Endothelial cell of umbilical vein (primary cell): ENCODE measurements around the gene C1QB. TPM values are rescaled to one million over a fixed set of nuclear protein-coding genes. Genes with fewer than 3 reads are reported as not detected.

ENCODE experiments used
- BruUV-seq: library from RNA; stranded (reverse); fragments of 400-500 nt; replicated peaks from 2 replicates; lab custom pipeline; 2021; lab: Mats Ljungman, UMichigan
- CTCF ChIA-PET: fragments of 300-600, 350-600 bp; sonication (Branson Sonifier 250); formaldehyde crosslinking; loops from one replicate; lab custom pipeline; 2021; ENCODE audit warnings: antibody characterized with exemption, inconsistent platforms; lab: Charles Lee
- POLR2A ChIA-PET: fragments of 300-600, 350-600 bp; sonication (Branson Sonifier 250); formaldehyde crosslinking; loops from one replicate; lab custom pipeline; 2021; ENCODE audit warnings: antibody characterized with exemption, inconsistent platforms; lab: Charles Lee
- DNase-seq: peaks from one replicate; pipeline ENCODE4 v3.0.0-alpha.2; 2011; ENCODE audit warnings: low read depth, low spot score
- FAIRE-seq: peaks from 2 replicates; lab custom pipeline; 2011; peaks lifted over from hg19 to GRCh38; lab: Jason Lieb, UNC
- H2AFZ ChIP-seq: 2 replicates; pipeline ENCODE4 v1.6.0; 2012; ENCODE audit warnings: low read depth, low read length, control low read depth, inconsistent platforms
- H3K27ac ChIP-seq: 2 replicates; pipeline ENCODE4 v1.5.1; 2011; ENCODE audit warnings: low read depth, mild to moderate bottlenecking, control low read depth, low read length, moderate library complexity; ENCODE audit not compliant: insufficient read depth
- H3K27me3 ChIP-seq, 2 experiments: 2 replicates each; pipeline versions ENCODE4 v1.6.0 to v1.6.1; 2011; ENCODE audit warnings: low read length in 2 of 2, mixed read lengths in 1 of 2; ENCODE audit not compliant: control insufficient read depth in 2 of 2, insufficient read depth in 2 of 2
- H3K36me3 ChIP-seq, 2 experiments: 2 replicates in 1 of 2; 3 replicates in 1 of 2; pipeline ENCODE4 v1.5.1; 2011; ENCODE audit warnings: low read length in 2 of 2, mild to moderate bottlenecking in 1 of 2, moderate library complexity in 1 of 2; ENCODE audit not compliant: control insufficient read depth in 2 of 2, insufficient read depth in 2 of 2; ENCODE audit errors: extremely low read depth in 1 of 2
- H3K4me1 ChIP-seq: 3 replicates; pipeline ENCODE4 v1.5.1; 2011; ENCODE audit warnings: mild to moderate bottlenecking, low read length; ENCODE audit not compliant: control insufficient read depth, insufficient read depth; ENCODE audit errors: extremely low read depth
- H3K4me2 ChIP-seq: 2 replicates; pipeline ENCODE4 v1.6.1; 2011; ENCODE audit warnings: low read length, control low read depth, mixed read lengths; ENCODE audit not compliant: insufficient read depth
- H3K4me3 ChIP-seq, 3 experiments: fragments of 200-600 bp in 1 of 3; sonication (generic), shearing (Covaris generic) in 1 of 3; replicated peaks in 1 of 3; 2 replicates each; pipeline ENCODE4 v1.5.1; 2011 to 2016; ENCODE audit warnings: control low read depth in 3 of 3, low read length in 3 of 3, mild to moderate bottlenecking in 2 of 3, inconsistent platforms in 1 of 3, low read depth in 1 of 3, moderate library complexity in 1 of 3; ENCODE audit not compliant: insufficient read depth in 1 of 3
- H3K79me2 ChIP-seq: 2 replicates; pipeline ENCODE4 v1.6.0; 2012; ENCODE audit warnings: low read length, inconsistent platforms; ENCODE audit not compliant: control insufficient read depth, insufficient read depth
- H3K9ac ChIP-seq: replicated peaks from 2 replicates; pipeline ENCODE3; 2011; ENCODE audit warnings: low read length, control low read depth; ENCODE audit not compliant: insufficient read depth; ENCODE audit errors: extremely low read depth
- H3K9me1 ChIP-seq: replicated peaks from 3 replicates; pipeline ENCODE4 v1.6.0; 2011; ENCODE audit warnings: mild to moderate bottlenecking, low read length; ENCODE audit not compliant: control insufficient read depth, insufficient read depth; ENCODE audit errors: extremely low read depth
- H3K9me3 ChIP-seq: replicated peaks from 2 replicates; pipeline ENCODE4 v1.5.1; 2012; ENCODE audit warnings: low read length, inconsistent platforms; ENCODE audit not compliant: control insufficient read depth, insufficient read depth
- H4K20me1 ChIP-seq: replicated peaks from 2 replicates; pipeline ENCODE3; 2011; ENCODE audit warnings: mild to moderate bottlenecking, low read length; ENCODE audit not compliant: control insufficient read depth, insufficient read depth; ENCODE audit errors: extremely low read depth
- EZH2 ChIP-seq: IDR thresholded peaks from 2 replicates; pipeline ENCODE4 v1.6.1; 2012; ENCODE audit warnings: borderline replicate concordance, low read depth, mild to moderate bottlenecking, moderate library complexity, low read length, inconsistent platforms; ENCODE audit not compliant: severe bottlenecking
- FOS ChIP-seq: IDR thresholded peaks from 2 replicates; pipeline ENCODE4 v1.6.1; 2011; ENCODE audit warnings: mild to moderate bottlenecking, low read length, moderate library complexity, borderline replicate concordance; ENCODE audit not compliant: insufficient read depth
- GATA2 ChIP-seq: IDR thresholded peaks from 2 replicates; pipeline ENCODE4 v1.7.0; 2011; ENCODE audit warnings: low read depth, mild to moderate bottlenecking, moderate library complexity, mixed read lengths, low read length; ENCODE audit not compliant: insufficient read length, insufficient read depth
- JUN ChIP-seq: IDR thresholded peaks from 2 replicates; pipeline ENCODE4 v1.6.1; 2011; ENCODE audit warnings: borderline replicate concordance, low read depth; ENCODE audit not compliant: insufficient read length, insufficient read depth
- MAX ChIP-seq: IDR thresholded peaks from 2 replicates; pipeline ENCODE4 v1.6.1; 2011; ENCODE audit not compliant: insufficient read depth, insufficient read length
- MYC ChIP-seq: IDR thresholded peaks from one replicate; pipeline ENCODE4 v1.6.1; 2011; ENCODE audit warnings: mild to moderate bottlenecking, low read depth, low read length
- POLR2A ChIP-seq: IDR thresholded peaks from 2 replicates; pipeline ENCODE4 v1.6.1; 2012; ENCODE audit warnings: low read depth, mild to moderate bottlenecking, control low read depth, low read length
- POLR2AphosphoS5 ChIP-seq: IDR thresholded peaks from 2 replicates; pipeline ENCODE4 v1.6.1; 2012; ENCODE audit warnings: low read depth, mild to moderate bottlenecking, control low read depth, low read length, moderate library complexity; ENCODE audit not compliant: insufficient read depth
- dilution Hi-C: fragments of 300-500 bp; cut with MboI; formaldehyde crosslinking; loops from one replicate; pipeline ENCODE4 v1.15.0; 2019; ENCODE audit warnings: low sequenced_read_pairs; ENCODE audit not compliant: extremely low pct_ligation_motif_present
- intact Hi-C: fragments of 100-400 bp; cut with micrococcal nuclease; formaldehyde crosslinking; loops from one replicate; pipeline ENCODE4 v1.10.0; 2022
- polyA plus RNA-seq, 4 experiments: library from polyadenylated mRNA; depleted of rRNA in 3 of 4; stranded (reverse) in 3 of 4; unstranded in 1 of 4; fragments of >200 nt; gene quantifications; 2 replicates each; pipeline versions ENCODE4 v1.2.1 to v1.2.3, GENCODE V29; 2011 to 2012; ENCODE audit warnings: missing spikeins in 1 of 4
- total RNA-seq: library from RNA; stranded (reverse); gene quantifications from 2 replicates; pipeline ENCODE4 v1.2.3, GENCODE V29; 2021
- TF ChIP-seq, protein P1 (sequence below), 2 donors: IDR thresholded peaks; 1 replicate in 1 of 2; 2 replicates in 1 of 2; pipeline ENCODE4 v1.5.1; 2011; ENCODE audit warnings: low read length in 2 of 2, mild to moderate bottlenecking in 2 of 2, moderate library complexity in 2 of 2, control low read depth in 1 of 2, inconsistent platforms in 1 of 2, low read depth in 1 of 2; ENCODE audit not compliant: insufficient read depth in 1 of 2; ENCODE audit errors: extremely low read depth in 1 of 2

The C1QB gene
- total and polyA plus RNA-seq, 2 donors (not counting 3 experiments of a cell fraction or from before 2014, with no cell fraction given): not detected

DNA sequence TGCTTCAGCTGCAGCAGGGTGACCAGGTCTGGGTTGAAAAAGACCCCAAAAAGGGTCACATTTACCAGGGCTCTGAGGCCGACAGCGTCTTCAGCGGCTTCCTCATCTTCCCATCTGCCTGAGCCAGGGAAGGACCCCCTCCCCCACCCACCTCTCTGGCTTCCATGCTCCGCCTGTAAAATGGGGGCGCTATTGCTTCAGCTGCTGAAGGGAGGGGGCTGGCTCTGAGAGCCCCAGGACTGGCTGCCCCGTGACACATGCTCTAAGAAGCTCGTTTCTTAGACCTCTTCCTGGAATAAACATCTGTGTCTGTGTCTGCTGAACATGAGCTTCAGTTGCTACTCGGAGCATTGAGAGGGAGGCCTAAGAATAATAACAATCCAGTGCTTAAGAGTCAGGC, 13.8 kb upstream of the C1QB start:
- H3K4me2 ChIP-seq: no peak overlapping the region
- H3K4me1 ChIP-seq: no peaks in the 10 kb centered on the region
- BruUV-seq: no TSS peak
- POLR2A ChIA-PET: no interaction called here
- H3K9me1 ChIP-seq: no peaks in the 10 kb centered on the region
- FAIRE-seq (no peak), DNase-seq (peak; percentile 17)
- no peaks in the 10 kb centered on the region for H3K9me3 ChIP-seq
- TF ChIP-seq MYC (no peak), MAX (no peak), POLR2A (no peak), EZH2 (no peak)
- TF ChIP-seq, protein P1, sequence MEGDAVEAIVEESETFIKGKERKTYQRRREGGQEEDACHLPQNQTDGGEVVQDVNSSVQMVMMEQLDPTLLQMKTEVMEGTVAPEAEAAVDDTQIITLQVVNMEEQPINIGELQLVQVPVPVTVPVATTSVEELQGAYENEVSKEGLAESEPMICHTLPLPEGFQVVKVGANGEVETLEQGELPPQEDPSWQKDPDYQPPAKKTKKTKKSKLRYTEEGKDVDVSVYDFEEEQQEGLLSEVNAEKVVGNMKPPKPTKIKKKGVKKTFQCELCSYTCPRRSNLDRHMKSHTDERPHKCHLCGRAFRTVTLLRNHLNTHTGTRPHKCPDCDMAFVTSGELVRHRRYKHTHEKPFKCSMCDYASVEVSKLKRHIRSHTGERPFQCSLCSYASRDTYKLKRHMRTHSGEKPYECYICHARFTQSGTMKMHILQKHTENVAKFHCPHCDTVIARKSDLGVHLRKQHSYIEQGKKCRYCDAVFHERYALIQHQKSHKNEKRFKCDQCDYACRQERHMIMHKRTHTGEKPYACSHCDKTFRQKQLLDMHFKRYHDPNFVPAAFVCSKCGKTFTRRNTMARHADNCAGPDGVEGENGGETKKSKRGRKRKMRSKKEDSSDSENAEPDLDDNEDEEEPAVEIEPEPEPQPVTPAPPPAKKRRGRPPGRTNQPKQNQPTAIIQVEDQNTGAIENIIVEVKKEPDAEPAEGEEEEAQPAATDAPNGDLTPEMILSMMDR (IDR thresholded peaks at IDR 0.05; ENCODE audit: extremely low read depth in 1 of 2, insufficient read depth in 1 of 2, low read depth in 1 of 2, low read length in 2 of 2): no peak
- intact Hi-C loops: no loop called here
- no peak overlapping the region for H3K9ac ChIP-seq
- no peaks in the 10 kb centered on the region for H4K20me1 ChIP-seq
- H3K27ac ChIP-seq: no peak overlapping the region
- CTCF ChIA-PET: interaction anchor here (1.0 to 5.5 kb wide), 3 partner anchors 12 to 223 kb away, joined by 3 to 154 read pairs (median 4); no protein-coding TSS in a partner anchor
- H3K36me3 ChIP-seq: no peaks in the 10 kb centered on the region
- H3K4me3 ChIP-seq: no peak overlapping the region
- dilution Hi-C loops: no loop called here
- H2AFZ ChIP-seq: no peak overlapping the region
- peaks cover 0 to 3% of the 10 kb centered on the region in 2 experiments for H3K27me3 ChIP-seq
- H3K79me2 ChIP-seq: no peaks in the 10 kb centered on the region

DNA sequence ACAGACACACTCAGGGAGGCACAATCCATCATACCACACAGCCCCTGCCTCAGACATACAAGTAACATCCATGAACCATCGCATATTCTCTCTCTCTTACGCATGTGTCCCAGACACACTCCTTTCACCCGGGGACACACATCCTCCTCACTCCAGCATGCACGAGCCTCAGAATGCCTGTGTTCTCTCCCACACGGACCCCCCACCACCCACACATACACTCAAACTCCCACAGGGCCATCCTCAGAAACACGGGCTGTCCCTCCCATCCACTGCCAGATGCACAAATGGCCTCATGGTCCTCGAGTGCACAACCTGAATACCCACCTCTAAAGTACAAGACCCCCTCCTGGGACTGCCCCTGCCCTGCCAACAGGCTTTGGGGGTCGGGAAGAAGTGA, 11.8 kb upstream of the C1QB start:
- POLR2A ChIA-PET: no interaction called here
- Histone ChIP-seq H4K20me1 (no peaks in the 10 kb centered on the region), H3K36me3 (no peaks in the 10 kb centered on the region), H2AFZ (no peak overlapping the region), H3K9me3 (no peaks in the 10 kb centered on the region), H3K27me3 (peaks cover 0 to 3% of the 10 kb centered on the region in 2 experiments), H3K9me1 (no peaks in the 10 kb centered on the region), H3K27ac (no peak overlapping the region), H3K4me2 (no peak overlapping the region), H3K9ac (no peak overlapping the region), H3K4me1 (no peaks in the 10 kb centered on the region), H3K79me2 (no peaks in the 10 kb centered on the region), H3K4me3 (no peak overlapping the region)
- no peak for FAIRE-seq
- dilution Hi-C loops (no loop called here), intact Hi-C loops (loop anchor here (5.0 kb wide), 1 partner anchor 944 kb away; no protein-coding TSS in a partner anchor)
- BruUV-seq: no TSS peak
- CTCF ChIA-PET: interaction anchor here (0.6 to 5.5 kb wide), 19 partner anchors 10 to 1972 kb away, joined by 3 to 154 read pairs (median 4); partner anchors contain the start of gene ZBTB40
- no peak for TF ChIP-seq JUN
- TF ChIP-seq GATA2: no peak
- no peak for TF ChIP-seq MAX
- TF ChIP-seq POLR2A: no peak
- TF ChIP-seq FOS: no peak
- TF ChIP-seq POLR2AphosphoS5: no peak
- TF ChIP-seq, protein P1 (IDR thresholded peaks at IDR 0.05; ENCODE audit: extremely low read depth in 1 of 2, insufficient read depth in 1 of 2, low read depth in 1 of 2, low read length in 2 of 2): no peak
- no peak for TF ChIP-seq EZH2
- no peak for TF ChIP-seq MYC
- no peak for DNase-seq
